Measurements from ENCODE around the gene RHOA. TPM values are rescaled to one million over a fixed set of nuclear protein-coding genes. Genes with fewer than 3 reads are reported as not detected.
"Not testable (repeated sequence)": the region's sequence is repeated elsewhere in the genome, so short reads cannot be mapped to it uniquely, and the experiment has no call there.

The RHOA gene
- total RNA-seq, 1 experiment from 2014 or later = 323 TPM

DNA sequence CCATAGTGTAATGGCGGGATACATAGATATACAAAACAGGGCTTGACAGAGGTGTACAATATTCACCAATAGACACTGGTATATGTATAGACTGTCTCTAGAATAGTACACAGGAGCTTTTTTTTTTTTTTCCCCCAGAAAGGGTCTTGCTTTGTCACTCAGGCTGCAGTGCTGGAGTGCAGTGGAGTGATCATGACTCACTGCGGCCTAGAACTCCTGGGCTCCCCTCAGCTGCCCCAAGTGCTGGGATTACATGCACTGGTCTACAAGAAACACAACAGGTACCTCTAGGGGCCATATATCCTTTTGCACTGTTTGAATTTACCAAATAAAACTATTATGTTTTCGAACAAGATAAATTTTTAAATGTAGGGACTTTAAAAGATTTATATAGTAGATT, 12.3 kb downstream of the RHOA start:
- DNase-seq = no peak

DNA sequence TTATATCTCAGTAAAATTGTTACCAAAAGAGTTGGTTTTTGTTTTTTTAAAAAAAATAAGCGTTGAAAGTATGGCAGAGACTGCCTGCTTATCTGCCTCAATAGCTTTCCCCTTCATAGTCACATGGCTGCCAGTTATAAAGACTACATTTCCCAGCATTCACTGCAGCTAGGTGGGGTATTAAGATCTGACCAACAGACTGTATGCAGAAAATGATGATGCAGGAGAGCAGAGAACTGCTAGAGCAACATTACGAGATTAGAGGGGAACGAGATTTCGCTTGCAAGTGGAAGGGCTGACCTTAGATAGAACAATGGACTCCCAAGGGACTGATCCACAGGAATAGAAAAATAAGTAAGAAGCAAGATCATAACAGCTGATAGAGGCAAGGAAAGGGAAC, 14.3 kb downstream of the RHOA start:
- peaks cover 24% of the 10 kb centered on the region for H3K36me3 ChIP-seq
- H3K4me1 ChIP-seq = no peaks in the 10 kb centered on the region
- no peak overlapping the region for H3K4me3 ChIP-seq
- no peak overlapping the region for H3K27ac ChIP-seq
- no peaks in the 10 kb centered on the region for H3K27me3 ChIP-seq
- DNase-seq = peak in 1 of 2 experiments; percentile 54
- no peaks in the 10 kb centered on the region for H3K9me3 ChIP-seq (replicated peaks)

More for the DNA sequence above, 12.3 kb downstream of the RHOA start:
- no peaks in the 10 kb centered on the region for H3K9me3 ChIP-seq (replicated peaks)
- no peak overlapping the region for H3K4me3 ChIP-seq
- no peaks in the 10 kb centered on the region for H3K27me3 ChIP-seq
- H3K36me3 ChIP-seq = peaks cover 22% of the 10 kb centered on the region
- H3K27ac ChIP-seq = no peak overlapping the region
- no peaks in the 10 kb centered on the region for H3K4me1 ChIP-seq

DNA sequence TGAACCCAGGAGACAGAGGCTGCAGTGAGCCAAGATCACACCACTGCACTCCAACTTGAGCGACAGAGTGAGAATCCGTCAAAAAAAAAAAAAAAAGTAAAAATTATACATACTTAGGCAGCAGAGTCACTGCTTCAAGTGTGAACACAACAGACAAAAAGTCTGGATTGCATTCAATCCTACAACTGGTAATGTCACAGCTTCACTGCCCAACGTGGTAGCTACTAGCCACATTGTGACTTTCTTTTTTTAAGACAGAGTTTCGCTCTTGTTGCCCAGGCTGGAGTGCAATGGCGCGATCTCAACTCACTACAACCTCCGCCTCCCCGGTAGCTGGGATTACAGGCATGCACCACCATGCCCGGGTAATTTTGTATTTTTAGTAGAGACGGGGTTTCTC, 20.5 kb downstream of the RHOA start:
- not testable (repeated sequence) for H3K9me3 ChIP-seq (replicated peaks); H3K27ac ChIP-seq; H3K4me3 ChIP-seq; H3K27me3 ChIP-seq; DNase-seq; H3K4me1 ChIP-seq
- H3K36me3 ChIP-seq = peaks cover 25% of the 10 kb centered on the region

DNA sequence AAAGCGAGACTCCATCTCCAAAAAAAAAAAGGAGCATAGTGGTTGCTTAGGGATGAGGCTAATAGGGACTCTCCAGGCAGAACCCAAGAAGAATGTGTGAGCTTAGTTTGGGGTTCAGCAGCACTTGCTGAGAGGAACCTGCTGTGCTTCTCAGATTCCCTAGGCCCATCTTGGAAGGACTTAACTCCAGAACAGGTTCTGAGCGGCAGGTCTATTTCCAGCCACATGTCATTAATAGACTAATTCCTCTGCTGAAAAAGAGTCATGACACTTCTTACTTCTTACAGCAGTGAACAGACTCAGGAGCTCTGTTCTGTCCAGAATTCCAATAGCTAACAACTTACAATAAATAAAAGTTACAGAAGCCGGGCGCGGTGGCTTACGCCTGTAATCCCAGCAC, 22.5 kb downstream of the RHOA start:
- no peak for DNase-seq
- peaks cover 9% of the 10 kb centered on the region; the same call in 1 of the 2 replicates for H3K36me3 ChIP-seq
- peaks cover 4% of the 10 kb centered on the region; the same call in 1 of the 2 replicates for H3K9me3 ChIP-seq (replicated peaks)
- H3K27ac ChIP-seq = no peak overlapping the region
- no peaks in the 10 kb centered on the region for H3K4me1 ChIP-seq
- no peak overlapping the region for H3K4me3 ChIP-seq
- H3K27me3 ChIP-seq = no peaks in the 10 kb centered on the region

DNA sequence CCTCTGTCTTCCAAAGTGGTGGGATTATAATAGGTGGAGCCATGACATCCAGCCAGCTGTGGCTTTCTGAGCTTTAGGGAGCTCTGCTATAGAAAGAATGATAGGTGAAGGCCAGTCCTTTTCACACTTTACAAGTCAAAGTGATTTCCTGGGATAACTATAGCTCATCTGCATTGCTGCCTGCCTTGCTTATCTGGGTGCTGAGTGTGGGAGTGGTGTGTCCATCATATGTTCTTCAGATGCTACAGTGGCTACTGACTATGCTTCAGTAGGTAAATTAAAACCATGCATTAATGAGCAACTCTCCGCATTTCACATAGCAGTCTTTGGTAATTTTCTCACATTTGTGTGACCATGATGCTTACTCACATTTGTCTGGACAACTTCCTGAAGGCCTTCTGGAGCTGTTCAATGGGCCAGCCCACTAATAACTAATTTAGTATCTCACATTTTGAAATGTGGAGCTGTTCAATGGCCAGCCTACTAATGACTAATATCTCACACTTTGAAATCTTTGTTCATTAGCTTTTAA, 23.4 kb downstream of the RHOA start:
- Histone ChIP-seq H3K36me3 (peaks cover 7% of the 10 kb centered on the region; the same call in 1 of the 2 replicates), H3K4me3 (no peak overlapping the region), H3K9me3 (replicated peaks) (peaks cover 4% of the 10 kb centered on the region; the same call in 1 of the 2 replicates), H3K27me3 (no peaks in the 10 kb centered on the region), H3K27ac (no peak overlapping the region), H3K4me1 (no peaks in the 10 kb centered on the region)
- DNase-seq = no peak

DNA sequence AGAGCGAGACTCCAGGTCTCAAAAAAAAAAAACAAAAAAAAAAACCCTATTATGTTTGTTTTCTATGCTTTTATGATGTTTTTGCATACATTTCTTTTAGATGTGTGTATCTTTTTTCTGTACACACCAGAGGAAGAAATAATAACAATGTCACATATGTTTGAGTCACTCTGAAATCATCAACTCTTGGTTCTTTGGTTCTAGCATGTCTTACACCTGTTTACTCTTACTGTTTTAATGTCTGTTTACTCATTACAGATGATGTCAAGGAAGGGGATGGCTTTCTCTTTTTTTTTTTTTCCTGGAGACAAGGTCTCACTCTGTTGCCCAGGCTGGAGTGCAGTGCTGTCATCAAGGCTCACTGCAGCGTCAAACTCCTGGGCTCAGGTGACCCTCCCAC, 24.1 kb downstream of the RHOA start:
- Histone ChIP-seq H3K27me3 (no peaks in the 10 kb centered on the region), H3K9me3 (replicated peaks) (peaks cover 4% of the 10 kb centered on the region; the same call in 1 of the 2 replicates), H3K27ac (no peak overlapping the region), H3K36me3 (peaks cover 7% of the 10 kb centered on the region; the same call in 1 of the 2 replicates), H3K4me1 (no peaks in the 10 kb centered on the region), H3K4me3 (no peak overlapping the region)
- DNase-seq = no peak

DNA sequence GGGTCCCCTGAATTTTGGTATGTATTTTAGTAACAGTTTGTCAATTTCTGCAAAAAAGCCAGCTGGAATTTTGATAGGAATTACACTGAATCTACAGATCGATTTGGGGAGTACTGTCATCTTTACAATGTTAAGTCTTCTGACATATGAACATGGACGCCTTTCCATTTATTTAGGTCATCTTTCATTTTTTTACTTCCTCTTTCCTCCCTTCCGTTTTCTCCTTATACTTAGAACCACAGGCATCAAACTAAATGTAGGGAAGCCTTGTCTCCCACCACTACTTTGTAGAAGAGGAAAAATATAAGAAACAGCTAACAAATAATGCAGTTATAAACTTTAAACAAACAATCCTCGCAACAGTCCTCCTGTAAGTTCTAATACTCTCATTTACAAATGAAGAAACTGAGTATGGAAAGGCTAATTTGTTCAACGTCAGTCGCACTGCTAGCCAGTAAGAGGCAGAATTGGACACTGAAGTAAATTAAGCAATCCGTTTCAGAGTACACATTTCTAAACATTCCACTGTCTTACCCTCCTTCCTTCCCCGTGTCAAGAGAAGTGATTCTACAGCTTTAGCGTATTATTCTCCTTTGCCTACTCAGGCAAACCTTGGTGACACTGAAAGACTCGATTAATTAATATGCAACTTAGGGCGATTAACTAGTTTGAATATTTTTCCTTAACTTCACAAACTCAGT, 25.6 kb downstream of the RHOA start:
- H3K4me3 ChIP-seq = no peak overlapping the region
- peaks cover 4% of the 10 kb centered on the region; the same call in 1 of the 2 replicates for H3K9me3 ChIP-seq (replicated peaks)
- H3K36me3 ChIP-seq = peaks cover 7% of the 10 kb centered on the region; the same call in 1 of the 2 replicates
- H3K27ac ChIP-seq = no peak overlapping the region
- no peak for DNase-seq
- H3K4me1 ChIP-seq = no peaks in the 10 kb centered on the region
- no peaks in the 10 kb centered on the region for H3K27me3 ChIP-seq

DNA sequence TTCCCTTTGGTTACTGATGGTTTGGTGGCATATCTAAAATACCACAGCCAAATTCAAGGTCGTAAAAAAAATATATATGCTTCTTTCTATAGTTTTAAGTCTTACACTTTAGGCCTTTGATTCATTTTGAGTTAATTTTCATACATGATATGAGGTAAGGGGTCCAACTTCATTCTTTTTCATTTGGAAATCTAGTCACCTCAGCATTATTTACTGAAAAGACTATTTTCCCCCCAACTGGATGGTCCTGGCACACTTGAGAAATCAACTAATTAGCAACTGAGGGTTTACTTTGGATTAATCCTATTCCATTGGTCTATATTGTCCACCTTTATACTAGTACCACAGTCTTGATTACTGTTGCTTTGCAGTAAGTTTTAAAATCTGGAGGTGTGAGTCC, 26.2 kb downstream of the RHOA start:
- Histone ChIP-seq H3K36me3 (peaks cover 7% of the 10 kb centered on the region; the same call in 1 of the 2 replicates), H3K27ac (no peak overlapping the region), H3K9me3 (replicated peaks) (peaks cover 4% of the 10 kb centered on the region; the same call in 1 of the 2 replicates), H3K4me3 (no peak overlapping the region), H3K27me3 (no peaks in the 10 kb centered on the region), H3K4me1 (no peaks in the 10 kb centered on the region)
- DNase-seq = no peak

DNA sequence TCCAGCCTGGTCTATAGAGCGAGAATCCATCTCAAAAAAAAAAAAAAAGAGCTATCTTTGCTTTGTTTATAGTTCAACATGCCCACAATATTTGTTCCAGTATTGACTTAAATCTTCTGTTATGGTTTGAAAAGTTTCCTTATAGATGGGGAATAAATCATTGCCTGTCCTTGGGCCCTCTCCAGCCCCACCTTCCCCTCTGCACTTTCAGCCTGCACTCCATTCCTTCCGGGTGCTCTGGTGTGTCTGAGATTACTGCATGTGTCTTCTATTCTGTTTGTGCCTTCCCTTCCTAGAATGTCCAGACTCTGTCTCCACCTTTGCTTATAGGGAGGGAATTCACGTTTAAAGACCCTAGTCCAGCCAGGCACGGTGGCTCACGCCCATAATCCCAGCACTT, 28.4 kb downstream of the RHOA start:
- no peaks in the 10 kb centered on the region for H3K27me3 ChIP-seq
- no peak overlapping the region for H3K27ac ChIP-seq
- H3K36me3 ChIP-seq = peaks cover 14% of the 10 kb centered on the region; the same call in 1 of the 2 replicates
- H3K9me3 ChIP-seq (replicated peaks) = peaks cover 4% of the 10 kb centered on the region; the same call in 1 of the 2 replicates
- H3K4me3 ChIP-seq = no peak overlapping the region
- peaks cover 4% of the 10 kb centered on the region for H3K4me1 ChIP-seq
- no peak for DNase-seq

DNA sequence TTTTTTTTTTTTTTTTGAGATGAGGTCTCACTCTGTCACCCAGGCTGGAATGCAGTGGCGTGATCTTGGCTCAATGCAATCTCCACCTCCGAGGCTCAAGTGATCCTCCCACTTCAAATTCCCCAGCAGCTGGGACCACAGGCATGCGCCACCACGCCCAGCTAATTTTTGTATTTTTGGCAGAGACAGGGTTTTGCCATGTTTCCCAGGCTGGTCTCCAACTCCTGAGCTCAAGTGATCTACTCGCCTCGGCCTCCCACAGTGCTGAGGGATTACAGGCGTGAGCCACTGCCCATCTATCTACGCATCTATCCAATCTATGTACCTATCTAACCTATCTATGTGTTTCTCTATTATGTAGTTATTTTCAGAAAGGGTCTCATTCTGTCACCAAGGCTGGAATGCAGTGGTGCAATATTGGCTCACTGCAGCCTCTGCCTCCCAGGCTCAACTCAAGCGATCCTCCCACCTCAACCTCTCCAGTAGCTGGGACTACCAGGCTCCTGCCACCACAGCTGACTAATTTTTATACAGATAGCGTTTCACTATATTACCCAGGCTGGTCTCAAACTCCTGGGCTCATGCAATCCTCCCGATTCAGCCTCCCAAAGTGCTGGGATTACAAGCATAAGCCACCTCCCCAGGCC, 33.4 kb downstream of the RHOA start:
- no peaks in the 10 kb centered on the region; the same call in 1 of the 2 replicates for H3K9me3 ChIP-seq (replicated peaks)
- no peaks in the 10 kb centered on the region for H3K27me3 ChIP-seq
- peaks cover 30% of the 10 kb centered on the region for H3K36me3 ChIP-seq
- H3K4me1 ChIP-seq = peaks cover 5% of the 10 kb centered on the region
- H3K4me3 ChIP-seq = no peak overlapping the region
- peak overlapping the region; percentile 19; the same call in 1 of the 2 replicates for H3K27ac ChIP-seq
- peak; percentile 31 to 54 for DNase-seq

DNA sequence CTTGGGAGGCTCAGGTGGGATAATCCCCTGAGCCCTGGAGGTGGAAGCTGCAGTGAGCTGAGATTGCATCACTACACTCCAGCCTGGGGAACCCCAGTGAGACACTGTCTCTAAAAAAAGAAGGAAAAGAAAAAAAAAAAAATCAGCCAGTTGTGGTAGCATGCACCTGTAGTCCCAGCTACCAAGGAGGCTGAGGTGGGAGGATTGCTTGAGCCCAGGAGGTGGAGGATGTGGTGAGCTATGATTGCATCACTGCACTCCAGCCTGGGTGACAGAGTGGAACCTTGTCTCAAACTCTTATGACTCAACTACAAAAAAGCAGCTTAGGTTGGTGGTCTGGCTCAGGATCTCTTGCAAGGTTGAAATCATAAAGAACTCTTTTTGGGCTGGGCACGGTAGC, 34.3 kb downstream of the RHOA start:
- Histone ChIP-seq H3K9me3 (replicated peaks) (no peaks in the 10 kb centered on the region; the same call in 1 of the 2 replicates), H3K4me1 (peaks cover 5% of the 10 kb centered on the region), H3K4me3 (no peak overlapping the region), H3K27me3 (no peaks in the 10 kb centered on the region), H3K36me3 (peaks cover 38% of the 10 kb centered on the region), H3K27ac (no peak overlapping the region)
- no peak for DNase-seq

DNA sequence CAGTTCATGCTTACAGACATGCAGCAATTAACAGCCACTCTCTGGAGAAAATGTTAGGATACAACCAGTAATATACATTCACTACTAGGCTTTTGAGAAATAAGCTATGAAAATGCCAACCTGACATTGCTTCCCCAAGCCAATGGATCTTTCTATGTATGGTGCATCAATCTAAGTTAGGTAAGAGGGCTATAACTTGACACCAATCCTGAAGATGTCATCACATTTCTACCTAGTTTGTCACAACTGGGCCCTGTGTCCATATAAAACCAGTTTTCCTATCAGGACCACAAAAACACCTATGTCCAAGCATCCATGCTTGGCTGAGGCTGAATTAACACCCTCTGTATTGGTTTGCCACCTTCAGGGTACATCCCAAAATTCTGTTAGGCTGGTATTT, 39.8 kb downstream of the RHOA start:
- H3K27ac ChIP-seq = no peak overlapping the region
- H3K9me3 ChIP-seq (replicated peaks) = no peaks in the 10 kb centered on the region; the same call in 1 of the 2 replicates
- no peak for DNase-seq
- peaks cover 61% of the 10 kb centered on the region for H3K36me3 ChIP-seq
- H3K4me3 ChIP-seq = no peak overlapping the region
- no peaks in the 10 kb centered on the region for H3K27me3 ChIP-seq
- no peaks in the 10 kb centered on the region for H3K4me1 ChIP-seq

DNA sequence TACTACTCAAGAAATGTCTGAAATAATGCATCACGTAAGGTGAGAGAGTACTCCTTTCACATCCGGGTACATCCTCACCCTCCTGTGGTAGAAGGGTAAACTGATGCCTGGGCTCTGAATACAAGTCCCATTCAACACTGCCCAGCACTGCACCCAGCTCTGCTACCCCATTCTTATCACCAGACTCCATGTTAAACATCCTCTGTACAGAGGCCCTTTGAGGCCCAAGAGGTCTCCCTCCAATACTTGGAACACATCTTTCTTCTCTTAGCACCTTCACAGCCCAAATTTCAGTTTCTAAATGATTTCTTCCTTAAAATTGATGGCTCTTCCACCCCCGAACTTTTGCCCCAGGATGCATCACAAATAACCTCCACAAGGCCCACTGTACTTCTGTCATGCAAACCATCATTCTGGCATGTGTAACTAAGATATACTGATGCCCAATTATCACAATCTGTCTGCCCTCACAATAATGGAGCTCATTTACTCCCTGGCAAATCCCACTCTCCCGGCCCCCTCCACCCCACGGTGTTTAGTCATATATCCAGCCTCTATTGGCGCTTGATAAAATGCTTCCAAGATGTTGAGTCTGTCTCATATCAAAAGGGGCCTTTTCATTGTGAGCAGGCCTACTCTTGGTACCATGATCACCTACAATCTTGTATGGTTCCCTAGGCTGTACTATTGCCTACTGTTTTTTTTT, 41.0 kb downstream of the RHOA start:
- Histone ChIP-seq H3K4me3 (no peak overlapping the region), H3K27ac (no peak overlapping the region), H3K9me3 (replicated peaks) (no peaks in the 10 kb centered on the region), H3K27me3 (no peaks in the 10 kb centered on the region), H3K4me1 (no peaks in the 10 kb centered on the region), H3K36me3 (peaks cover 69% of the 10 kb centered on the region)
- no peak for DNase-seq

DNA sequence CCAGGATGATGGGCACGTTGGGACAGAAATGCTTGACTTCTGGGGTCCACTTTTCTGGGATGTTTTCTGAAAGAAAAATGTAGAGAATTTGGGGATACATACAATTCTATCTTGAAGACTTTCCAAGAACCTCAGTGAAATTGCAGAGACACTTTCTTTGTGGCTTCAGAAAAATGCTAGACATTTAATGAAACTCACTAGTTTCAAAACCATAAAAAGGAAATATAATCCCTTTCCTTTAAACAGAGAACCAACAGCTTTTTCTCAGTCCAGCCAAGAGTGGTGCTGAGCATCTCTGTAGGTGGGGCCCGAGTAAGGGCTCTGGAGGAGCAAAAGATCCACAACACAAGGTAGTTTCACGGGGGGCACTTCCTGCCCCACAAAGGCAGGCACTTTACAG, 49.2 kb downstream of the RHOA start:
- peaks cover 16% of the 10 kb centered on the region for H3K4me1 ChIP-seq
- no peak overlapping the region for H3K4me3 ChIP-seq
- H3K9me3 ChIP-seq (replicated peaks) = no peaks in the 10 kb centered on the region
- no peak for DNase-seq
- H3K27ac ChIP-seq = no peak overlapping the region
- no peaks in the 10 kb centered on the region for H3K27me3 ChIP-seq
- H3K36me3 ChIP-seq = peaks cover 73% of the 10 kb centered on the region

DNA sequence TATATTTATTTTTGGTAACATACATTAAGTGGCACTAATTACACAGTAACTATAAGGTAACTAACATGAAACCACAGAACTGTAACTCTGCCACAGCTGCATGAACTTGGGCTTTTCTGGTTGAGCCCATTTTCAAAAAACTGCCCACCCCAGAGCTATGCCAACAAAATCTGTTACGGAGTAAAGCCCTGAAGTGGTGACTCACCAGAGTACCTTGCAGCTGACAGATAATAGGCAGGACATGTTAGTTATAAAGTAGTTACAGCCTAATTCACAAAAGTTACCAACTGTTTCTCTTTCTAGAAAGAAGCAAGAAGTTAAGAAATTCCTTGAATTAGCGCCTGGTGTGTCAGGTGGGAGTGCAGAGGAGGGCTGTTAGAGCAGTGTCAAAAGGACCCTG, 52.2 kb downstream of the RHOA start:
- no peaks in the 10 kb centered on the region for H3K27me3 ChIP-seq
- H3K27ac ChIP-seq = peak overlapping the region; percentile 82
- no peaks in the 10 kb centered on the region for H3K9me3 ChIP-seq (replicated peaks)
- H3K4me3 ChIP-seq = no peak overlapping the region
- H3K4me1 ChIP-seq = peaks cover 16% of the 10 kb centered on the region
- DNase-seq = peak; percentile 41 to 57
- peaks cover 62% of the 10 kb centered on the region for H3K36me3 ChIP-seq

All from SJCRH30 (cell line).